Putamen (tissue), 1 donor: ENCODE results near the gene PARP12.

Experiments
- DNase-seq: peaks from one replicate; pipeline ENCODE4 v3.0.0-alpha.2; 2016; ENCODE audit warnings: low spot score

The PARP12 gene

GRCh38 chr7:139991269-139991666, 71.5 kb downstream of the PARP12 start:
- DNase-seq: no peak

GRCh38 chr7:139990571-139991268, 72.0 kb downstream of the PARP12 start:
- DNase-seq: no peak

GRCh38 chr7:139990142-139990535, 72.6 kb downstream of the PARP12 start:
- no peak for DNase-seq

GRCh38 chr7:139989366-139990141, 73.2 kb downstream of the PARP12 start:
- no peak for DNase-seq

GRCh38 chr7:139987691-139988516, 74.8 kb downstream of the PARP12 start:
- DNase-seq: no peak

GRCh38 chr7:139985811-139986210, 76.9 kb downstream of the PARP12 start:
- no peak for DNase-seq

GRCh38 chr7:139984642-139985539, 77.9 kb downstream of the PARP12 start:
- no peak for DNase-seq

GRCh38 chr7:139982927-139983920, 79.5 kb downstream of the PARP12 start:
- no peak for DNase-seq

- DNase-seq: no peak
Observed at GRCh38 chr7:139981511-139981895, 81.2 kb downstream of the PARP12 start.

GRCh38 chr7:139976838-139977656, 85.7 kb downstream of the PARP12 start:
- DNase-seq: no peak

- no peak for DNase-seq
Observed at GRCh38 chr7:139976055-139976837, 86.5 kb downstream of the PARP12 start.

GRCh38 chr7:139974179-139974811, 88.5 kb downstream of the PARP12 start:
- DNase-seq: no peak
